ENCODE data around the gene STX16.

Gene STX16

DNA sequence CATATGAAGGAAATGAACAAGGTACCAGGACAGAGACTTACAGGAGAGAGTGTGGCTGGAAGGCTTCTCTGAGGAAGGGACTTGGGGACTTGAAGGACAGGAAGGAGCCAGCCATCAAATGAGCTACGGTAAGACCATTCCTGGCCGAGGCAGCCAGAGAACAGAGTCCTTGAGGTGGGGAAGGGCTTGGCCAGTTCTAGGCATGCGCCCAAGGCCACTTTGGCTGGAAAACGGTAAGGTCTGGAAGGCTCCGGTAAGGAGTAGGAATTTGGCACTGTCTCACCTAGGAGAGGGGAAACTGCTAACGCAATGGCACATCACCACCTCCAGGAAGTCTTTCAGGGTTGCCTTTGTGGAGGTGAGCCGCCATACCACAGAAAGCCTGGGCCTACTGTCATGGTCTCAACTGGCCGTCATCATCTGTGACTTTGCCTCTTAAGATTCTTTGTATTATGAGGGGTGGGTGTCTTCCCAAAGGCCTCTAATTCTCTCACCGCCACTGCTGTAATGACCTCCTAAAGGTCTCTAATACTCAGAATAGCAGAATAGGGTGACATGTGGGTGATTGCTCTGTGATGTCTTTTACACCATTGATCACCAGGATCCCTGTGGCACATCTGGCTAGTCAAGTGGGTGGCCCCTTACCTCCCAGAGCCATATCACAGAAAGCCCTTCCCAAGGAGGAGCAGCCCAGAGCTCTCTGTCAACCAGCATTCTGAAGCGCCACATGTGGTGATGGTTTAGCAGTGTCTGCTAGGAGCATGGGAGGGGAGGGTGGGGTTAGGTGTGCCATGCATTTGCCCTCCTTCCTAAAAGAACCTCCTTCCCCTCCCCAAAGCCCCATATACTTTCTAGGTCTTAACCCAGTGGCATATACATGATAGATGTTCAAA, 17.7 kb upstream of the STX16 start:
- TF ChIP-seq CTCF (IDR thresholded peaks at IDR 0.05; ENCODE audit: low read length) (no peak), EZH2 (IDR thresholded peaks at IDR 0.05; ENCODE audit: borderline replicate concordance, low read length) (no peak)

DNA sequence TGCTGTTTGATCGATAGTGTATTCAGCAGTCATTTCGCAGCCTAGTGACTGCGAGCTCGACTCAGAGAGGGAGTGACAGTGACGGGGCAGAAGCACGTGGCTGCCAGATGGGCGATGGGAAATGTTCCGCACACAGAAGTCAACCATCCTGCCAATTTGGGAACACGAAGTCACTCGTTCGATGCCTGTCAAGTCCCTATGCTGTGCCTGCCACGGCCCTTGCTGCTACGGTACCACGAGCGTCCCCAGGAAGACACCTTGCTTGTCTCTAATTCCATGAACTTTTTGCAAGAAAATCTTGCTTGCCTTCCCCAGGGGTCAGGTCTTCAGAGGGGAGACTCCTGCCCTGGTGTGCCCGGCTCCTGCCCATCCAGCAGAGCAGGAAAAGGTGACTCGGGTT, 17.0 kb upstream of the STX16 start:
- 0 out of 2 replicates have a peak overlapping the region, but pooled peaks have one; percentile 13 for H3K4me2 ChIP-seq (ENCODE audit: low read length)
- H4K20me1 ChIP-seq (ENCODE audit: insufficient read depth, low read length), result no peaks in the 10 kb centered on the region
- no peaks in the 10 kb centered on the region for H3K27me3 ChIP-seq (ENCODE audit: insufficient read depth, low read length)
- no peaks in the 10 kb centered on the region for H3F3A ChIP-seq (ENCODE audit: insufficient read depth, low read length)
- no peaks in the 10 kb centered on the region for H3K9me3 ChIP-seq (ENCODE audit: low read length)
- H3K9me2 ChIP-seq (ENCODE audit: low read depth, low read length), result no peaks in the 10 kb centered on the region
- H3K79me2 ChIP-seq (ENCODE audit: insufficient read depth, low read length), result no peaks in the 10 kb centered on the region
- TF ChIP-seq EZH2 (IDR thresholded peaks at IDR 0.05; ENCODE audit: borderline replicate concordance, low read length) (no peak), CTCF (IDR thresholded peaks at IDR 0.05; ENCODE audit: low read length) (no peak)
- H3K4me3 ChIP-seq (ENCODE audit: low read depth, low read length, poor library complexity, severe bottlenecking), result no peak overlapping the region
- no peak overlapping the region for H2AFZ ChIP-seq (ENCODE audit: low read length)
- no peak overlapping the region for H3K9ac ChIP-seq (ENCODE audit: low read length)
- peaks cover 8% of the 10 kb centered on the region for H3K4me1 ChIP-seq (ENCODE audit: insufficient read depth, low read length, severe bottlenecking)
- H3K36me3 ChIP-seq (ENCODE audit: insufficient read depth, low read length), result no peaks in the 10 kb centered on the region
- no peak overlapping the region for H3K27ac ChIP-seq (ENCODE audit: low read depth, low read length, poor library complexity, severe bottlenecking)

More for the DNA sequence above, 17.7 kb upstream of the STX16 start:
- no peak overlapping the region for H3K9ac ChIP-seq (ENCODE audit: low read length)
- H3K4me1 ChIP-seq (ENCODE audit: insufficient read depth, low read length, severe bottlenecking), result peaks cover 8% of the 10 kb centered on the region
- H3K27ac ChIP-seq (ENCODE audit: low read depth, low read length, poor library complexity, severe bottlenecking), result no peak overlapping the region
- H3K36me3 ChIP-seq (ENCODE audit: insufficient read depth, low read length), result no peaks in the 10 kb centered on the region
- no peaks in the 10 kb centered on the region for H3K79me2 ChIP-seq (ENCODE audit: insufficient read depth, low read length)
- H3F3A ChIP-seq (ENCODE audit: insufficient read depth, low read length), result no peaks in the 10 kb centered on the region
- no peak overlapping the region for H3K4me3 ChIP-seq (ENCODE audit: low read depth, low read length, poor library complexity, severe bottlenecking)
- H3K4me2 ChIP-seq (ENCODE audit: low read length), result no peak overlapping the region
- H2AFZ ChIP-seq (ENCODE audit: low read length), result no peak overlapping the region
- H4K20me1 ChIP-seq (ENCODE audit: insufficient read depth, low read length), result no peaks in the 10 kb centered on the region
- H3K27me3 ChIP-seq (ENCODE audit: insufficient read depth, low read length), result no peaks in the 10 kb centered on the region
- H3K9me2 ChIP-seq (ENCODE audit: low read depth, low read length), result no peaks in the 10 kb centered on the region
- no peaks in the 10 kb centered on the region for H3K9me3 ChIP-seq (ENCODE audit: low read length)

DNA sequence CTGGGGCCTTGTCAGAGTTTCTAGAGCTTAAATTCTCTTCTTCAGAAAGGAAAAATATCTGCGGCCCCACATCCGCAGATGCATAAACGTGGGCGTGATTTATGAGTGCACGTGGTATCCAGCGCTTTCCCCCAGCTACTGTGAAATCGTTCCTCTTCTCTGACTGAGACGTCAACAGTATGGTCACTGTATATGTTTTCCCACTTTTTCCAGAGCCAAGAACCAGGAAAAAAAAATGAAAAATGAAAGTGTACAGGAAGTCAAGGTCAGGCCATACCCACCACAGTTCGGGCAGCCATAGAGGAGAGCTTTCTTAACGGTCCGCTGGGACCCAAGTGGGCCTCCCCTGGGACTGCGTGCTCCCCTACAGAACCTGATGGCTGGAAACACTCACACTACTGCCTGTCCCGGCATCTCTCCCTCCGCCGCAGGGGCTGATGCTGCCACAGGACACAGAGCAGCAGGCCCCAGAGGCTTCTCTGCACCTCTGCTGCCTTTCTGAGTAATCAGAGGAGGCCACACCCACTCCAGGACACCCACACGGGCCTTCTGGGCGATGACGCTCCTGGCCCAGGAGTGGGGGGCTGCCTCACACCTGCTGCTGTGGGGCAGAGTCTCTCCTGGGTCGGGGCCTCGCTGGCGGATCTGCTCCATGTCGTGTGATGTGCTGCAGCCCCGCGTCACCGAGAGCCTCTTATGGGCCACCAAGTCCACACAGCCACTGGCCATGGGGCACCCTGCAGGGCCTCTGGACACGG, 16.4 kb upstream of the STX16 start:
- Histone ChIP-seq H4K20me1 (ENCODE audit: insufficient read depth, low read length) (no peaks in the 10 kb centered on the region), H3K4me2 (ENCODE audit: low read length) (peak overlapping the region; percentile 13; the same call in 1 of the 2 replicates), H2AFZ (ENCODE audit: low read length) (no peak overlapping the region), H3K36me3 (ENCODE audit: insufficient read depth, low read length) (no peaks in the 10 kb centered on the region), H3K27ac (ENCODE audit: low read depth, low read length, poor library complexity, severe bottlenecking) (no peak overlapping the region), H3K27me3 (ENCODE audit: insufficient read depth, low read length) (no peaks in the 10 kb centered on the region), H3F3A (ENCODE audit: insufficient read depth, low read length) (no peaks in the 10 kb centered on the region), H3K79me2 (ENCODE audit: insufficient read depth, low read length) (no peaks in the 10 kb centered on the region), H3K4me1 (ENCODE audit: insufficient read depth, low read length, severe bottlenecking) (peaks cover 8% of the 10 kb centered on the region), H3K9ac (ENCODE audit: low read length) (no peak overlapping the region), H3K9me2 (ENCODE audit: low read depth, low read length) (no peaks in the 10 kb centered on the region), H3K4me3 (ENCODE audit: low read depth, low read length, poor library complexity, severe bottlenecking) (no peak overlapping the region), H3K9me3 (ENCODE audit: low read length) (no peaks in the 10 kb centered on the region)
- TF ChIP-seq CTCF (IDR thresholded peaks at IDR 0.05; ENCODE audit: low read length) (no peak), EZH2 (IDR thresholded peaks at IDR 0.05; ENCODE audit: borderline replicate concordance, low read length) (no peak)
